CD14-positive monocyte (primary cell): ENCODE measurements around the gene RAB1B. TPM values are rescaled to one million over a fixed set of nuclear protein-coding genes. Genes with fewer than 3 reads are reported as not detected.

ENCODE experiments used
- DNase-seq, 3 donors: peaks; one replicate each; pipeline ENCODE4 v3.0.0-alpha.2; 2011 to 2022
- H2AFZ ChIP-seq: 2 replicates; pipeline ENCODE4 v1.6.0; 2012; ENCODE audit warnings: mild to moderate bottlenecking, low read depth, low read length, inconsistent platforms; ENCODE audit not compliant: insufficient read depth, poor library complexity, severe bottlenecking
- H3K27ac ChIP-seq, 2 donors: 1 replicate in 1 of 2; 2 replicates in 1 of 2; pipeline ENCODE4 v1.5.1; 2012 to 2013; ENCODE audit warnings: low read length in 2 of 2, control low read depth in 1 of 2, inconsistent platforms in 1 of 2, low read depth in 1 of 2, mild to moderate bottlenecking in 1 of 2
- H3K27me3 ChIP-seq, 2 donors: one replicate each; pipeline versions ENCODE4 v1.6.0 to v1.6.1; 2011 to 2013; ENCODE audit warnings: low read length in 2 of 2; ENCODE audit not compliant: control insufficient read depth in 2 of 2, insufficient read depth in 2 of 2
- H3K36me3 ChIP-seq, 2 donors: replicated peaks in 1 of 2; 1 replicate in 1 of 2; 2 replicates in 1 of 2; pipeline versions ENCODE4 v1.5.1 to v1.6.1; 2012 to 2013; ENCODE audit warnings: low read length in 2 of 2, control low read depth in 1 of 2, inconsistent platforms in 1 of 2, mild to moderate bottlenecking in 1 of 2; ENCODE audit not compliant: insufficient read depth in 2 of 2, control insufficient read depth in 1 of 2
- H3K4me1 ChIP-seq, 2 donors: 1 replicate in 1 of 2; 2 replicates in 1 of 2; pipeline versions ENCODE4 v1.5.1 to v1.6.1; 2012 to 2013; ENCODE audit warnings: low read length in 2 of 2, control low read depth in 1 of 2, inconsistent platforms in 1 of 2, mild to moderate bottlenecking in 1 of 2, moderate library complexity in 1 of 2; ENCODE audit not compliant: insufficient read depth in 2 of 2, control insufficient read depth in 1 of 2
- H3K4me2 ChIP-seq: replicated peaks from 2 replicates; pipeline ENCODE3; 2012; ENCODE audit warnings: low read length, moderate library complexity, mild to moderate bottlenecking; ENCODE audit not compliant: poor library complexity, severe bottlenecking; ENCODE audit errors: extremely low read depth
- H3K4me3 ChIP-seq, 3 experiments: fragments of 200-600 bp in 1 of 3; sonication (generic) in 1 of 3; replicated peaks in 1 of 3; 1 replicate in 2 of 3; 2 replicates in 1 of 3; pipeline ENCODE4 v1.5.1; 2011 to 2013; ENCODE audit warnings: low read length in 3 of 3, mild to moderate bottlenecking in 3 of 3, control low read depth in 2 of 3, low read depth in 2 of 3, inconsistent platforms in 1 of 3, moderate library complexity in 1 of 3
- H3K79me2 ChIP-seq: 2 replicates; pipeline ENCODE4 v1.6.0; 2012; ENCODE audit warnings: mild to moderate bottlenecking, control low read depth, inconsistent platforms, low read length, moderate library complexity; ENCODE audit not compliant: insufficient read depth
- H3K9ac ChIP-seq: 2 replicates; pipeline ENCODE4 v1.6.0; 2017; ENCODE audit warnings: low read length, mild to moderate bottlenecking; ENCODE audit not compliant: insufficient read depth, poor library complexity, severe bottlenecking
- H3K9me3 ChIP-seq, 2 donors: replicated peaks in 1 of 2; 1 replicate in 1 of 2; 2 replicates in 1 of 2; pipeline versions ENCODE4 v1.5.1 to v1.6.1; 2012 to 2013; ENCODE audit warnings: low read length in 2 of 2, control low read depth in 1 of 2; ENCODE audit not compliant: control insufficient read depth in 1 of 2, insufficient read depth in 1 of 2
- H4K20me1 ChIP-seq: 2 replicates; pipeline ENCODE4 v1.6.0; 2012; ENCODE audit warnings: mild to moderate bottlenecking, low read length, control low read depth, moderate library complexity; ENCODE audit not compliant: insufficient read depth
- H3K27ac Mint-ChIP-seq, 7 donors: one replicate each; pipeline ENCODE4 v1.8.0; 2020; ENCODE audit warnings: mild to moderate bottlenecking in 7 of 7, mixed read lengths in 7 of 7, moderate library complexity in 6 of 7, inconsistent platforms in 2 of 7
- H3K27me3 Mint-ChIP-seq, 3 donors: one replicate each; pipeline ENCODE4 v1.8.0; 2021 to 2022; ENCODE audit warnings: low read depth in 3 of 3, mild to moderate bottlenecking in 3 of 3, mixed read lengths in 3 of 3, moderate library complexity in 3 of 3, inconsistent platforms in 1 of 3
- H3K36me3 Mint-ChIP-seq, 2 donors: one replicate each; pipeline ENCODE4 v1.8.0; 2020; ENCODE audit warnings: mixed read lengths in 2 of 2, inconsistent platforms in 1 of 2, mild to moderate bottlenecking in 1 of 2
- H3K4me1 Mint-ChIP-seq: one replicate; pipeline ENCODE4 v1.8.0; 2020; ENCODE audit warnings: mild to moderate bottlenecking, mixed read lengths
- H3K4me3 Mint-ChIP-seq, 2 donors: one replicate each; pipeline ENCODE4 v1.8.0; 2020; ENCODE audit warnings: mild to moderate bottlenecking in 2 of 2, mixed read lengths in 2 of 2, moderate library complexity in 1 of 2
- H3K9me3 Mint-ChIP-seq, 7 donors: one replicate each; pipeline ENCODE4 v1.8.0; 2020 to 2022; ENCODE audit warnings: mixed read lengths in 7 of 7, mild to moderate bottlenecking in 6 of 7, moderate library complexity in 6 of 7, inconsistent platforms in 2 of 7
- WGBS: methylation state at CpG from one replicate; pipeline ENCODE4 v1.1.5; 2013; ENCODE audit warnings: missing lambda C conversion rate; ENCODE audit not compliant: insufficient coverage; 5-methylcytosine and 5-hydroxymethylcytosine counted together
- intact Hi-C, 2 donors: fragments of 100-400 bp; cut with micrococcal nuclease; formaldehyde crosslinking; loops; one replicate each; pipeline versions ENCODE4 v1.15.0 to v1.15.1; 2023
- polyA plus RNA-seq, 3 donors: library from polyadenylated mRNA; depleted of rRNA in 1 of 3; unstranded in 2 of 3; stranded (reverse) in 1 of 3; fragments of 300-500 nt in 2 of 3; fragments of >200 nt in 1 of 3; fragmentation: Illumina TruSeq in 2 of 3; gene quantifications; 1 replicate in 2 of 3; 2 replicates in 1 of 3; pipeline ENCODE4 v1.2.3, GENCODE V29; 2012 to 2021
- TF ChIP-seq, protein P1 (sequence below): fragments of 200-600 bp; IDR thresholded peaks from one replicate; pipeline ENCODE4 v1.8.0; 2022; ENCODE audit warnings: antibody characterized with exemption, mild to moderate bottlenecking

The RAB1B gene
- polyA plus RNA-seq, 3 donors = 17.9 to 90.5 (median 18.8) TPM

DNA sequence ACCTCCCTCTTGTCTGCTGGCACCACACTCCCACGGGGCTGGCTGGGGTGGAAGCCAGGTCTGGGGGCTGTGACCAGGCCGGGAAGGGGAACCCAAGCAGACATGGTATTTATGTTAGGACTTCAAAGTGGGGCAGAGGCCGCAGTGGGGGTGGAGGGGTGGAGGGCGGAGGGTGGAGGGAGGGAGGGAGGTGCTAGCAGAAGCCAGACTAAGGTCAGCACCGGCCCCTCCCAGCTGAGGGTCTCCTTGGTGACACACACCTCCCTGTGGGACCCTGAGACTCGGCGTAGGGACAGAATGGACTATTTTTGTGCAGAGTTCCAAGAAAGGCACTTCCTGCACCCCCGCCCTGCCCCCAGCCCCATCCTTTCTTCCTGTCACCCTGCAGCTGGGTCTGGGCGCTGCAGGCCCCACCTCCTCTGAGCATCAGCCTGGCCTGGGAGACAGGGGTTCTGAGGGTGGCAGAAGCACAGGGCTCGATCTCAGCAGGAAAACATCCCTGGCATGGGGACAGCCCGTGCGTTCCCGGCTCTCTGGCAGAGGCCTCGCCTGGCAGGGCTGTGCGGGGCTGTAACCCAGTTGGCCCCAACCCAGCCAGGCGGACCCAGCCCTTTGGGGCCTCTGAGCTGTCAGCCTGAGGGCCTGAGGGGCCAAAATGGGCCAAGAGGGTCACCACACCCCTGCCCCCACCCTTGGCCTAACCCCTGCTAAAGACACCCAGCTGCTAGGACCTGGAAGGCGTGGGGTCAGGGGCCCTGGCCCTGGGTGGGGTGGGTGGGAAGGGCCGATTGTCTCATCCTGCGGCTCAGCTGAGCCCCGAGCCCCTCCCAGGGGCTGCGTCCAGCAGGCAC is 58.0 kb downstream of the RAB1B start:
- no peak for DNase-seq
- no peak overlapping the region for H3K4me3 Mint-ChIP-seq
- Histone ChIP-seq H4K20me1 (no peaks in the 10 kb centered on the region), H3K27me3 (no peaks in the 10 kb centered on the region), H3K79me2 (no peaks in the 10 kb centered on the region), H3K4me2 (no peak overlapping the region), H3K4me3 (no peak overlapping the region), H3K4me1 (peaks cover 7 to 11% of the 10 kb centered on the region in 2 donors), H3K27ac (no peak overlapping the region), H3K9ac (no peak overlapping the region), H2AFZ (no peak overlapping the region), H3K36me3 (peaks cover 0 to 4% of the 10 kb centered on the region in 2 donors), H3K9me3 (no peaks in the 10 kb centered on the region)
- peaks cover 0 to 2% (median 0%) of the 10 kb centered on the region in 7 donors for H3K9me3 Mint-ChIP-seq
- peaks cover 18% of the 10 kb centered on the region for H3K4me1 Mint-ChIP-seq
- peaks cover 1 to 2% of the 10 kb centered on the region in 2 donors for H3K36me3 Mint-ChIP-seq
- 60% methylated on average over 14 of the region's 21 CpGs for WGBS
- TF ChIP-seq, protein P1, sequence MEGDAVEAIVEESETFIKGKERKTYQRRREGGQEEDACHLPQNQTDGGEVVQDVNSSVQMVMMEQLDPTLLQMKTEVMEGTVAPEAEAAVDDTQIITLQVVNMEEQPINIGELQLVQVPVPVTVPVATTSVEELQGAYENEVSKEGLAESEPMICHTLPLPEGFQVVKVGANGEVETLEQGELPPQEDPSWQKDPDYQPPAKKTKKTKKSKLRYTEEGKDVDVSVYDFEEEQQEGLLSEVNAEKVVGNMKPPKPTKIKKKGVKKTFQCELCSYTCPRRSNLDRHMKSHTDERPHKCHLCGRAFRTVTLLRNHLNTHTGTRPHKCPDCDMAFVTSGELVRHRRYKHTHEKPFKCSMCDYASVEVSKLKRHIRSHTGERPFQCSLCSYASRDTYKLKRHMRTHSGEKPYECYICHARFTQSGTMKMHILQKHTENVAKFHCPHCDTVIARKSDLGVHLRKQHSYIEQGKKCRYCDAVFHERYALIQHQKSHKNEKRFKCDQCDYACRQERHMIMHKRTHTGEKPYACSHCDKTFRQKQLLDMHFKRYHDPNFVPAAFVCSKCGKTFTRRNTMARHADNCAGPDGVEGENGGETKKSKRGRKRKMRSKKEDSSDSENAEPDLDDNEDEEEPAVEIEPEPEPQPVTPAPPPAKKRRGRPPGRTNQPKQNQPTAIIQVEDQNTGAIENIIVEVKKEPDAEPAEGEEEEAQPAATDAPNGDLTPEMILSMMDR = no peak
- intact Hi-C loops = no loop called here
- H3K27ac Mint-ChIP-seq = no peak overlapping the region
- H3K27me3 Mint-ChIP-seq = peaks cover 0 to 3% (median 2%) of the 10 kb centered on the region in 3 donors

Other genes starting within 250 kb of the RAB1B start
- gene CATSPER1, start 242.2 kb upstream of the RAB1B start, polyA plus RNA-seq = 10 to 100 TPM; 15.4 to 24.1 (median 22.0) TPM
- gene GAL3ST3, start 219.5 kb upstream of the RAB1B start, polyA plus RNA-seq = not detected
- 100 to 1,000 TPM in 1 of 3 donors, 10 to 100 TPM in 2; 32.1 to 107 (median 52.6) TPM for gene SF3B2, start 216.3 kb upstream of the RAB1B start, polyA plus RNA-seq
- gene PACS1, start 198.4 kb upstream of the RAB1B start, polyA plus RNA-seq = 10 to 100 TPM in 2 of 3 donors, 1 to 10 TPM in 1; 8.1 to 36.8 (median 12.4) TPM
- 1 to 10 TPM in 1 of 3 donors, under 1 TPM in 2; 0.67 to 2.9 (median 0.90) TPM for gene KLC2, start 10.9 kb upstream of the RAB1B start, polyA plus RNA-seq
- 1 to 10 TPM in 1 of 3 donors, not detected in 2; 1.2 TPM for gene CNIH2, start 9.5 kb downstream of the RAB1B start, polyA plus RNA-seq
- 10 to 100 TPM; 50.0 to 81.1 (median 63.8) TPM for gene YIF1A, start 20.5 kb downstream of the RAB1B start, polyA plus RNA-seq
- gene TMEM151A, start 23.3 kb downstream of the RAB1B start, polyA plus RNA-seq = not detected
- gene CD248, start 48.4 kb downstream of the RAB1B start, polyA plus RNA-seq = under 1 TPM in 2 of 3 donors, not detected in 1; 0.05 to 0.13 TPM
- gene RIN1, start 67.8 kb downstream of the RAB1B start, polyA plus RNA-seq = 10 to 100 TPM in 1 of 3 donors, 1 to 10 TPM in 2; 6.1 to 15.4 (median 7.6) TPM
- gene BRMS1, start 76.5 kb downstream of the RAB1B start, polyA plus RNA-seq = 10 to 100 TPM; 49.0 to 65.2 (median 62.0) TPM
- gene B4GAT1, start 79.0 kb downstream of the RAB1B start, polyA plus RNA-seq = 1 to 10 TPM in 2 of 3 donors, under 1 TPM in 1; 0.75 to 1.7 (median 1.7) TPM
- 1 to 10 TPM in 1 of 3 donors, under 1 TPM in 1, not detected in 1; 0.11 to 1.3 TPM for gene SLC29A2, start 103.1 kb downstream of the RAB1B start, polyA plus RNA-seq
- gene NPAS4, start 152.4 kb downstream of the RAB1B start, polyA plus RNA-seq = not detected
- 10 to 100 TPM; 14.7 to 64.6 (median 59.6) TPM for gene MRPL11, start 170.2 kb downstream of the RAB1B start, polyA plus RNA-seq
- gene PELI3, start 198.3 kb downstream of the RAB1B start, polyA plus RNA-seq = 10 to 100 TPM; 11.3 to 13.2 (median 12.6) TPM
- 10 to 100 TPM; 22.4 to 37.0 (median 26.7) TPM for gene DPP3, start 211.8 kb downstream of the RAB1B start, polyA plus RNA-seq
- gene BBS1, start 242.0 kb downstream of the RAB1B start, polyA plus RNA-seq = 1 to 10 TPM; 1.3 to 8.5 (median 3.5) TPM